ENCODE measurements around the gene MAP3K6.

Gene MAP3K6

DNA sequence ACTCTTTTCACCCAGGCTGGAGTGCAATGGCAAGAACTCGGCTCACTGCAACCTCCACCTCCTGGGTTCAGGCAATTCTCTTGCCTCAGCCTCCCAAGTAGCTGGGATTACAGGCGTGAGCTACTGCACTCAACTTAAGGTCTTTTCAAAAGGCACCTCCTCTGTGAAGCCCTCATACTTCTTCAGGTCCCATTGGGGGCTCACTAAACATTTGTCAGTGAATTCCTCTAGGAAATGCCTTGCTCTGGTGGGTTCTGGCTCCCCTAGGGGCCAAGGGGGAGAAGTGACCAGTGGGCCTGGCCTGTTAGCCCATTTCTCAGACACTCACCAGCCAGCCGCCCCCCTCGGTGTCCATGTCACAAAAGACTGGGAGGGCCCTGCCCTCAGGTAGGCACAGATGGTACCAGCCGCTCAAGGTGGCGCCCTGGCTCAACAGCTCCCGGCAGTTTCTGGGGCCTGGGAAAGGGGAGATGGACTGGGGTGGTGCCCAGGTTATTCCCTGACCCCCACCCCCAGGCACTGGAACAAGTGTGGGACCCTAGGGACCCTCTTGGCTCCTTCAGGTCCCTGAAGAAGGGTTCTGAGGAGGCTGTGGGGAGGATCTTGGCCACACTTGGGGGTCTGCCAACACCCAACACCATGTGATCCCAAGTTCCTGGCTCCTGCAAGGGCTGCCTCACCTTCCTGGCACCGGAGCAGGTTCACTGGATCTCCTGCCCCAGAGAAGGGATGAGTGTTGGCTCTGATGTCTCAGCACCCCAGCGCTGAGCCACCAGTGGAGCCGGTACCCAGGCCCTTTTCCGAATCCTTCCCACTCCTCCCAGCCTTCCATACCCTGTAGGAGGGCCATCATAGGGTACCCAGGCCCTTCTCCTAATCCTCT is 6.3 kb upstream of the MAP3K6 start:
- no peak for DNase-seq

DNA sequence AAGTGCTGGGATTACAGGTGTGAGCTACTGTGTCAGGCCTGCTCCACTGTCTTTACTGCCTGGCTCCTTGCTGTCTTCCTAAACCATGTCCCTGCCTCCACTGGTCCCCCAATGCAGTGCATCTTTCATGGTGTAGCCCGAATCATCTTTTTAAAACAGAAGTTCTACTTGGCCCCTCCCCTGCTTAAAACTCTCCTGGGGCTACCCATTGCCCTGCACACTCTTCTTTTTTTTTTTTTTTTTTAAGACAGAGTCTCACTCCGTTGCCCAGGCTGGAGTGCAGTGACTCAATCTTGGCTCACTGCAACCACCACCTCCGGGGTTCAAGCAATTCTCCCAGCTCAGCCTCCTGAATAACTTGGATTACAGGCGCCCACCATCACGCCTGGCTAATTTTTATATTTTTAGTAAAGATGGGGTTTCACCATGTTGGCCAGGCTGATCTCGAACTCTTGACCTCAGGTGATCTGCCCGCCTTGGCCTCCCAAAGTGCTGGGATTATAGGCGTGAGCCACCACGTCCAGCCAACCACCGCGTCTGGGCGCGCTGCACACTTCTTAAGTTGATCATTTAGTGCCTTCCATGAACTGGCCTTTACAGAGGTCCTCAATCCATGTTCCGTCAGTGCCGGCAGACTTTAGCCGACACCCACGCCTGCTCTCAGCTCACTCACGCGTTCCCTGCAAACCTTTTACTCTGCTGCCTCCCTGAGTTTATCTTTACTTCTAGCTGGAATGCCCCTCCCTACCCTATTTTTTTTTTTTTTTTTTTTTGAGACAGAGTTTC is 5.5 kb upstream of the MAP3K6 start:
- DNase-seq, result no peak

DNA sequence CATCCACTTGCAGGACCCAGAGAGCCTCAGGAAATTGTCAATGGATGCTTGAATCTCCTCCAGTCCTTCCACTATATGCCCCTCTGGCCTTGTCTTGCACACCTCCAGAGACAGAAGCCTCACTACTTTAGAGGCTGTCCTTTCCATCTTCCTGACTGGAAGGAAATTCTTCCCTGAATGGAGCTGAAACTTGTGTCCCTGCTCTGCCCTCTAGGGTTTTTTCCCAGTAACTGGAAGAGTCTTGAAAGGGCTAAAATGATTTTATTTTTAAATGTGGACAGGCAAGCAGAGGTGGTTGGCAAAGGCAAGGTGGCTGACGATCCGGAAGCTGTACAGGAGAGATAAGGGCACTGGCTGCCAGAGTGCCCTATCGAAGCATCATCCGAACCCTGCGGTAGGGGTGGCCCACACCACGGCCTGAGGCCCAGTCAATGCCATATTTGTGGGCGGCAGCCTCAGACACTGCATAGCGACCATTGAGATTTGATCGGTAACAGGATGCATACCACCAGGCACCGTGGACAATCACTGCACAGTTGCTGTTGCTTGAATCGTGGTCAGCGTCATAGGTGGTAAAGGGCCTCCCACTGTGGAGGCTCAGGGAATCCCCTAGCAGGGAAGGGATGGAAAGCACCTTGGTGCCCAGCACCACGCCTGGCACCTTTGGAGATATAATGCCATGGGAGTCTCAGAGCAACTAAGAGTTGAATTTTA is 2.3 kb upstream of the MAP3K6 start:
- DNase-seq, result no peak

DNA sequence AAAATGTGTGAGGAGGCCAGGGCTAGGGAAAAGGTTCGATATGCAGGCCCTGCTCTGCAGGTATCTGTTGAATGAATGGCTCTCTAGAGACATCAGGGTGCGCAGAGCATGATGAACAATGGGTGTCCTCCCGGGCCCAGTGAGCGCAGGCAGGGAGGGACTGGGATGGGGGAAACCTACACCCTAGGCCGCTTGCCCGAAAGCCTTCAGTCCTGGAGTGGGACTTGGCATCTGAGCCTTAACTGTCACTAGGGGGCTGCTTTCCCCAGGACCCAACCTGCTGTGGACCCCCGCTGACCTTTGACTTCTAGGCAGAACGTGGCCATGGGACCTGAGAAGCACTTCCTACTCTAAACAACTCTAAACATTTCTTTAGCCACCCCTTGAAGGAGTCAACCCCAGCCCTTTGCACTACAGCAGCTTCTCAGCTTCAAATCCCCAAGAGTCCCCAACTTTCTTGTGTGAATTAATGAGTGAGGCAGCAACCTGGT is 444 bp upstream of the MAP3K6 start:
- no peak for DNase-seq

DNA sequence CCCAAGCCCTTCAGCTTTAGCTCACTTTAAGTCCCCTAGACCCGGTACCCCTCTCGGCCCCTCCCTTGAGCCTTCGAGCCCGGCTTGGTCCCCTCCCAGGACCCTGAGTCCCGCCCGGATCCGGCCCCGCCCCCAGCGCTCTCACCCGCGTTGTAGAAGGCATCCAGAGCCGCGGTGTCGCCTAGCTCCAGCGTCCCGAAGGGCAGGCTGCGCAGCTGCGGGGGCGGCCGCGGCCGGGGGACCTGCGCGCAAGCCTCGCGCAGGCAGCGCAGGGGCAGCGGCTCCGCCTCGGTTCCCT is 699 bp downstream of the MAP3K6 start:
- DNase-seq, result peak; percentile 71 to 74

DNA sequence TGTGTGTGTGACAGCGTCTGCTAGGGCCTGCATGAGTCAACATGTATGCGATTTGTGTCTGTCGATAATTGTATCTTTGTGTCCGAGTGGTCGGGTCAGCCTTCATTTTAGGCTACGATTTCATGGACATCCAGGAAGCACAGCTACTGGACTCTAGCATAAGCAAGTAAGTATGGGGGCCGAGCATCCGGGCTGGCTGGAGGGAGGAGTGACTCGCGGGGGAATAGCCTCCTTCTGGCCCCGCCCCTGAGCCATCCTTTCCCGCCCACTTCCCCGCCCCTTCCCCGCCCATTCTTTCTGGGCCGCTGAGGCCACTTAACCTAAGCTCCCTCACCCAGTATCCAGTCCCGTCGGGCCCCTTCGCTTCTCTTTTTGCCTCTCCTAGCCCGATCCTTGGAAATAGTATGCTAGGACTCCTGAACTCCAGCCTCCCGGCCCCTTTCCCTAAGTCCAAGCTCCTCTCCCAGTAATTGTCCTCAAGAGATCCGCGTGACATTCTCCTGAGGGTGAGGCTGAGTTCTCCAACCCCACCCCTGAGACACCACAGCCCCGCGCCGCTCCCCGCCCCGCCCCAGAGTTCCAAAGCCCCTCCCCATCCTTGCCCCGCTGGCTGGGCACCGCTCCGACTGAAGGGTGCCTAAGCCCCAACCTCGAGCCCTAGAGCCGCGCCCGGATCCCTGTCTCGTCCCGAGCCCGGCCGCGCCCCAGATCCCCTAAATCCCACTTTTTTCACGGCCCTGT is 1.2 kb downstream of the MAP3K6 start:
- peak; percentile 78 to 93 for DNase-seq

DNA sequence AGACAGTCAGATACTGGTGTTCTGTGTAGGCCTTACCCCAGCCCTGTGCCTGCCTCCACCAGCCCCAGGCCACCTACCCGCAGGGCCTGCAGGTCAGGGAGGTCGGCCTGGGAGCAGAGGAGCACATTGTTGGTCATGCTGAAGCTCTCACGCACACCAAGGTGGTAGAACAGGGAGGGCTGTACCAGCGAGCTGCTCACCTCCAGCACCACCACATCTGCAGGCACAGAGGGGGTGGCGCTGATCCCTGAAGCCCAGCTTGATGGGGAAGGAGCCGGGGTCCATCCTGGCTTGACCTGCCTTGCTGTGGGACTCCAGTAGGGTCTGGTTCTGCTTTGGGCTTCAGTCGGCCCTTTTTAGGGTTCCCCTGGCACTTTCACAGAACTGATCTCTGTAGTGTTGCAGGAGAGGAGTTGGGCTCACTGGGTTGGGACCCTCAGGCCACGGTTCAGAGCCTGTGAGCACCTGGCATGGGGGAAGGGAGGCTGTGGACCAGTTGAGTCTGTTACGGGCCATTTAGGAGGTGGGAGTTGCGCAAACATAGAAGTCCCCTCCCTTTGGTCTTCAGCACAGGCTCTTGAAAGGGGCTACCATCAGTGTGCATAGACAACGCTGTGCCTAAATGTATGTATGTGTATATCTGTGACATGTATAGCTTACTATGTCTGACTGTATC is 1.9 kb downstream of the MAP3K6 start:
- DNase-seq, result no peak

DNA sequence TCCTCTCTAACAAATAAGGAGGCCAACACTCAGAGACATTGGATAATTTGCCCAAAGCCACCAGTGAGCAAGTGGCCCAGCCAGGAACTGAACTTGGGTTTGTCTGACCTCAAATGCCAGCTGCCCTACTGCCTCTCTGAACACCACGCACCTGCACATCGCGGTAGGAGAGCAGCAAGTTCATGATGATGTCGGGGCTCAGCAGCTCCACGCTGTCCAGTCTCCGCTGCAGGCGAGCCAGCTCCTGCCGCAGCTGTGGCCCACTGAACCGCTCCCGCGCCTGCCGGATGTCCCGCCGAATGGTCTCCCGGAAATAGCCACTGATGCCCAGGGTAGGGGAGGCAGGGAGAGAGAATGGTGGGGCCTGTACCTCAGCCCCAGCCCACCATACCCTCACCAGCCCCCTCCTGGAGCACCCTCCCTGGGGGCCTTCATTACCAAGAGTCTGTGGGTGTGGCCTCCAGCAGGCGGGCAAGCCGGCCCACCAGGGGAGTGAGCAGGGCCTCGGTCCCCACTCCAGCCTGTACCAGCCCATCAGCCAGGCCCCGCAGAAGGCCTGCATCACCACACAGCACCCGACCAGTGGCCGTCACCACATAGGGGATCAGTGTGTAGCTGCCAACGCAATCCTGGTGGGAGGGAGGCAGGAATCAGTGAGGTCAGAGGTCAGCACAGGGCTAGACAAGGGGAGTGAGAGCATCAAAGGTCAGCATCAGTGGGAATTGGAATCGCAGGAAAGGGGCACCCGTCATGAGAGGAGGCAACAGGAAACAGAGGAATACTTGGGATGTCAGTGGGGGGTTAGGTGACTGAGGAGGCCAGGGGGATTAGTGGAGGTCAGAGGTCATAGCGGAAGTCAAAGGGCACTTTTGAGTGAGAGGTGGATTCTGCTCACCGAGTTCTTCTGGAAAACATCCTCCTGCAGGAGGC is 2.7 kb downstream of the MAP3K6 start:
- no peak for DNase-seq

DNA sequence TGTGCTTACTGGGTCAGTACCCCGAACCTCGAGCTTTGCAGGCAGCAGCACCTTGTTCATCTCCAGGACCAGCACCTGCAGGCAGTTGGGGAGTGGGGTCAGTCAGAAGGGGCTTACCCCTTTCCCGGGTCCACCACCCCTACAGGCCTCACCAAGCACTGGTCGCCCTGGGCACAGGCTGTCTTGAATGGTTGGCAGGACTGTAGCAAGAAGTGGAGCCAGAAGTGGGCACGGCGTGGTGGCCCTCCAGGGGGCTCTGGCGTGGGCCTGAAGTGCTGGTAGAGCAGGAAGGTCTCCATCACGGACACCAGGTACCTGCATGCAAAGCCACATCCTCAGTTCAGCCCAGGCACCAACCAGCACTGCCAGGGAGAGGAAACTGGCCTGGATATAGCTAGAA is 5.2 kb downstream of the MAP3K6 start:
- no peak for DNase-seq

DNA sequence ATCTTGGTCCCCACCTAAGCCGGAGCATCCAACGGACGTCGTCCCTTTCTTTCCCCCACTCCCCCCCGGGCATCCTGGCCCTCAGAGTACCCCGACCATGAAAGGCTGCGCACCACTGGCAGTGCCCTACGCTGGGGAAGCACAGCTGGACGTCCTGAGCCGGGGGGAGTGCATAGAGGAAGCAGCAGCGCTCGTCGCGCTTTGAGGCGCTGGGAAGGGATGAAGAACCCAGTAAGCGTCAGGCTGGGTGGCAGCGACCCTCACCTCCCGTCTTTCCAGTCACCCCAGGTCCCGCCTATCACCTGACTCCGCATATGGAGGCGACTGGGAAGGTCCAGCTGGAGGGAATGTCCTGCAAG is 5.7 kb downstream of the MAP3K6 start:
- DNase-seq, result no peak

DNA sequence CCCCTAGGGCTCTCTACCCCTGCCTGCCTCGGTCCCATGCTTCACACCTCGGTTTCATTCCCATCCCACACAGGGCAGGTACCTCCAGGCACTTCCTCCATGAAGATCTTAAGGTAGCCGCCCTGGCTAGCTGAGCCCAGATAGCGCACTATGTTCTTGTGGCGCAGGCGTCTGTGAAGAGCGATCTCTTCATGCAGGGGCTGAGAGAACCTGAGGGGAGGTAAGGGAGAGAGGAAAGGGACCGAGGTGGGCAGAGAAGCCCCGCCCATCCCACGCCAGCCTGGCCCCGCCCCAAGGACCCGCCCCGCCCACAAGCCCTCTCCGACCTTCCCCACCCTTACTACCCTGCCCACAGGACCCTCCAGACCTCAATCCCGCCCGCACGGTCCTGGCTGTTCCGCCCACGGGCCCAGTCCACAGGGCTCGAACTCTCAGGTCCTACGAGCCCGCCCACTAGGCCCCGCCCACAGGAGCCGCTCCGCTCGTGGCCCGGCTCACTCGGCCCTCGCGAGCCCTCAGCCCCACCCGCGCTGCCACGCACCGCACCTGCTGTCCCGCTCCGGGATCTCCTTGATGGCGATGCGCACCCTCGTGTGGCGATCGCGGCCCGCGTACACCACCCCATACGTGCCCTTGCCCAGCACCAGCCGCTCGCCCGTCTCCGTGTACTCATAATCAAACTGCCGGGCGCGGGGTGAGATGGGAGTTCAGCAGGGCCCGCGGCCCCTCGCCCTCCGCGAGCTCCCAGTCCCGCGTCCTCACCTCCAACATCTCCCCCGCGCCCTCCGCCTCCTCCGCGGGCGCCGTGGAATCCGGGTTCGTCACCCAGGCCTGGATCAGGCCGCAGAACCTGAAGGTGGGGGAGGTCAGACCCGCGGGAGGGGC is 6.4 kb downstream of the MAP3K6 start:
- no peak for DNase-seq

DNA sequence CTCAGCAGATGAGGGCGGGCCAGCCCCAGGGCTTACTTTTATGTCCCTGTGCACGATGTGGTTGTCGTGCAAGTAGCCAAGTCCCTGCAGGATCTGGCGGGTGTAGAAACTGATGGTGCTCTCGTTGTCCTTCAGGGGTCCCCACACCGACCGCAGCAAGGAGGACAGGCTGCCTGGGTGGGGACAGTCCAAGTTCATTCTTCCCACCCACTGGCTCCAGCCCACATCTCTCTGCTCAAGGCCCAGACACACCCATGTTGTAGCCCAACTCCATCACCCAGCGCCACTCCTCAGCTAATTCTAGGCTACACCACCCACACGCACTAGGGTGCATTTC is 7.0 kb downstream of the MAP3K6 start:
- DNase-seq, result no peak

DNA sequence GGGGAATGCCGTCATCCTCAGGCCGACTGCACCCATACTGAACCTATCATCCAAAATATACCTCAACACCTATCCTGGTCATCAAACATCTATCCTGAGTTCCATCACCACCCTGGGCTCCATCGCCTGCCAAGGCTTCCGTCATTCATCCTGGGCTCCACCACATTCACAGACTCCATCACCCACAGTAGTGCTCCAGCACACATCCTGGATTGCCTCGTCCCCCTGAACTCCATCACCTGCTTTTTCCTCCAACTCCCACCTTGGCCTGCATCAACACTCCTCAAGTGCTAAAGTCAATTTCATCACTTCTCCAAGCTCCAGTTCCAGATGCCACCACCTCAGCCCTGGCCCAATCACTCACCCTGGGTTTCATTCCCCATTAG is 7.8 kb downstream of the MAP3K6 start:
- no peak for DNase-seq

DNA sequence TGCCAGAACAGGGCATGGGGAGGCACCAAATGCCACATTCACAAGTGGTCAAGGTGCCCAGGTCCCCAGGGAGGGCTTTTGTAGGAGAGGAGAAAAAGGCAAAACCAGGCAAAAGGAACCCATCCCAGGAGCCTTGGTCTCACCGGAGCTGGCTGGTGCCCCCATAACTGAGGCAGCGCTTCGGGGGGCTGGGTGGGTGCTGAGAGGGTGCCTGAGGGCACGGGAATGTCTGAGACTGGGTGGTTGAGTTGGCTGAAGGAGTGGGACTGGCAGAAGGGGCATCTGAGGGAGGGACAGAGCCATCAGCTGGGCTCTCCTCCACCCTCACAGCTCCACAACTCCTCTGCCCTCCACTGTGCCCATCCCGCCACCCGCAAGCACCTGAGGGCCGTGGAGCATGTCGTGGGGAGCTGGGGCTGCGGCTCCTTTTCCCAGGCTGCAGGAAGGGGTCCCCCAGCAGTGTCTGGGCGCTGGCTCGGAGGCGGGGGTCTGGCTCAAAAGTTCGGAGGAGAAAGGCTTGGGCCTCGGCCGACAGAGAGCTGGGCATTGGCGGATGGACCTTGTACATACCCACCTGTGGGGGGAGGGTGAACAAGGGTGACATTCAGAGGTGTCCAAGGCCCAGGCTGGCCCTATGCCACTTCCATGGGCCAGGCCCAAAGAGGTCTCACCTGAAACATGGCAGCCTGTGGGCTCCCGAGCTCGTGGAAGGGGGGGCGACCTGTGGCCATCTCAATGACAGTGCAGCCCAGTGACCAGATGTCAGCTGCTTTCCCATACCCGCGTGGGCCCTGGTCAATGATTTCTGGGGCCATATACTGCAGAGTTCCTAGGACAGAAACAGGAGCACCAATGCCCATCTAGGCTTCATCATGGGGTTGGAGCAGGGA is 8.5 kb downstream of the MAP3K6 start:
- no peak for DNase-seq

DNA sequence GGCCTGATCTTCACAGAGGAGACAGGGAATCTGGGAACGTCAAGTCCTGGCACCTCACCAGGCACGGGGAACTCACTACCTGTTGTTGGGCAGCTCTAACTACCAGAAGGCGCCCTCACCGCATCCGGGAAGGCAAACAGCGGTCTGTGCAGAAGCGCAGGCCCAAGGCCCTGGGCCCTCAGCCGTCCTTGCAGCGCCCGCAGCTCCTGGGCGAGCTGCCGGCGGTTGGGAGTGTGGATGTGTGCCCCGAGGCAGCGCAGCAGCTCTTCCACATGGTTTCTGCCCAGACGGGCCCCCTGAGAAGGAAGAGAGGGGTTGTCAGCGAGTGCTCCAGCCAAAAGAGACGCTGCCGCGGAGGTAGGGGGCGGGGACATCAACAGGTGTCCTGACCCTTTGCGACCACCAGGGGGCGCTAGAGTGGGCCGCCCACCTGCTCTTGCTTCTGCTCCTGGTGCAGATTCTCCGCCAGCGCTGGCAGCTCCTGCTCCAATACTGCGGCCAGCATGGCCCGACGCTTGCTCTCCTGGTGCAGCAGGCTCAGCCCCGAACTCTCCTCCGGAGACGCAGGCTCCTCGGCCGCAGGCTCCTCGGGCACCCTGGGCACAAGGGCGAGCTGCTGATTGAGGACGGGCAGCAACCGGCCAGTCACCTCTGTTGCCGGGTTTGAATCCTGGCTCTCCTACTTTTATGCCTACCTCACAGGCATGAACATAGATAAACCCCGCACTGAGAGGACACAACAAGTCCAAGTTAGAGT is 9.3 kb downstream of the MAP3K6 start:
- DNase-seq, result peak; percentile 31 to 72

DNA sequence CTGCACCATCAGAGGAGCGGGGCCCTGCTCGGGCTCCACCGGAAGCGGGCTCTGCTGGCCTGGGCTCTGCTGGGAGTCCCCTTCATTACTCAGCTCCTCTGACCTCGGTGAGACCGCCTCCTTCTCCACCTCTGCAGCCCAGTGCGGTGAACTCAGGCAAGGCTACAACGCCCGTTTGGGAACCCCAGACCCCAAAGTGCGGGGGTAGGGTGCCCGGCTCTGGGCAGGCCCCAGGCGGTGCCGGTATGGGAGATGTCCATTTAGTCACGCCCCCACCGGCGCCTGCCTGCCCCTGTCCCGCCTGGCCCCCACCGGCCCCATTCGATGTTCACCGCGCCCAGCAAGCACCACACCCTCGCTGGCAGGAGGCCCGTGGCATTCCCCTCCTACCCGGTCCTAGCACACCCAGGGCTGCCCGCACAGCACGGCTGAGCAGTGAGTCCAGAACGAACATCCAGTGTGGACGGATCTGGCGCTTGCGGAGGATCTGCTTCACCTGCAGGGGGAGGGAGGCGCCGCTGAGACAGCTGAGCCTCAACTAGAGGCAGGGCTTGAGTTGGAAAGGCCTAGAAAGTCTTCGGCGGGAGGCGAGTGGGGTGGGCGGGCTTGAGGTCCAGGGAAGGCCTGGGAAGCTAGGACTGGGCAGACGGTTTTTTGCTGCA is 10.0 kb downstream of the MAP3K6 start:
- peak in 1 of 2 donors; percentile 58 for DNase-seq

DNA sequence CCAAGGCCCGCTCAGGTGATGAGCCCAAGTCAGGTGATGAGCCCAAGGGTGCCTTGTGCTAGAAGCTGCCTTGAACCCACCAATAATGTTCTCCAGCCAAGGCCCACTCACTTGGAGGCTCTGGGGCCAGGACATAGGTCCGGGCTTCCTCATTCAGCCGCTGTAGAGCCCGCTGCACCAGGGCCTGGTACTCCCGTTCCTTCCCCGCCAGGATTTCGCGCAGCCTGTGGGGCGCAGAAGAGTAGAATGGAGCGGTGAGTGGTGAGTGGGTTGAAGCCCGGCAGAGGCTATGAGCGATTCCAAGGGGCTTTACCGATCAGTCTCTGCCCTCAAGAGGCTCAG is 10.5 kb downstream of the MAP3K6 start:
- no peak for DNase-seq

DNA sequence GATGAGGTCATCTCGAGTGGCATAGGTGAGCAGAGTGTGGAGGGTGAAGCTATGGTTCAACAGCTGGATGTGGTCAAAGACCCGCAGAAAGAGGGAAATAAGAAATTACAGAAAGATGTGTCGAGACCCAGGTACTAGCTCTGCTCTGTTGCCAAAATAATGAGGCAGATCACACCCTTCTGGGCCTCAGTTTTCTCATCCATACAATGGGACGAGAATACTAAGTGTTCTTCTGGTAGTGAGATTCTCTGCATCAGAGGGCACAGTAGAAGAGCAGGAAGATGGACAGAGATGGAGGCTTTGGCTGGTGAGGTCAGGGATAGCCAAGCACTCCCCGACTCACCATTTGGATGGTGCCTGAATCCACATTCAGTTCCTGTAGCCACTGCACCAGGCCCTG is 11.1 kb downstream of the MAP3K6 start:
- no peak for DNase-seq
